Measurements from ENCODE around the gene HPCA. TPM values are rescaled to one million over a fixed set of nuclear protein-coding genes. Genes with fewer than 3 reads are reported as not detected.

HPCA gene
- total and polyA plus RNA-seq, 5 donors: 0.07 TPM; not detected in 4

- H3K27me3 ChIP-seq (ENCODE audit: control insufficient read depth, insufficient read depth): no peaks in the 10 kb centered on the region
- H3K9me3 ChIP-seq (ENCODE audit: control insufficient read depth, low read length): no peaks in the 10 kb centered on the region
- DNase-seq (peak in 2 of 3 donors; percentile 54 to 68), ATAC-seq (peak; percentile 40 to 66)
- no peak overlapping the region for H3K4me3 ChIP-seq (ENCODE audit: low read length)
- peak overlapping the region; percentile 74 for H3K27ac ChIP-seq (ENCODE audit: low read length)
- no peaks in the 10 kb centered on the region for H3K4me1 ChIP-seq (ENCODE audit: control insufficient read depth, insufficient read depth, low read length)
- intact Hi-C loops (cut with DNase I): loop anchor here in 1 of 4 donors (5.0 kb wide), 1 partner anchor 47 kb away; the partner anchor contains the start of genes S100PBP and YARS1
- 81% methylated on average over 8 of the region's 8 CpGs for WGBS
Observed at GRCh38 chr1:32864375-32865019, 21.8 kb upstream of the HPCA start.

GRCh38 chr1:32865639-32866405 is 20.5 kb upstream of the HPCA start:
- Histone ChIP-seq H3K4me3 (ENCODE audit: low read length) (no peak overlapping the region), H3K4me1 (ENCODE audit: control insufficient read depth, insufficient read depth, low read length) (no peaks in the 10 kb centered on the region), H3K27ac (ENCODE audit: low read length) (no peak overlapping the region), H3K9me3 (ENCODE audit: control insufficient read depth, low read length) (no peaks in the 10 kb centered on the region), H3K27me3 (ENCODE audit: control insufficient read depth, insufficient read depth) (no peaks in the 10 kb centered on the region)
- DNase-seq (no peak), ATAC-seq (no peak)
- intact Hi-C loops (cut with DNase I): loop anchor here in 1 of 4 donors (5.0 kb wide), 1 partner anchor 49 kb away; the partner anchor contains the start of genes S100PBP and YARS1
- 55% methylated on average over 3 of the region's 3 CpGs for WGBS

DNA sequence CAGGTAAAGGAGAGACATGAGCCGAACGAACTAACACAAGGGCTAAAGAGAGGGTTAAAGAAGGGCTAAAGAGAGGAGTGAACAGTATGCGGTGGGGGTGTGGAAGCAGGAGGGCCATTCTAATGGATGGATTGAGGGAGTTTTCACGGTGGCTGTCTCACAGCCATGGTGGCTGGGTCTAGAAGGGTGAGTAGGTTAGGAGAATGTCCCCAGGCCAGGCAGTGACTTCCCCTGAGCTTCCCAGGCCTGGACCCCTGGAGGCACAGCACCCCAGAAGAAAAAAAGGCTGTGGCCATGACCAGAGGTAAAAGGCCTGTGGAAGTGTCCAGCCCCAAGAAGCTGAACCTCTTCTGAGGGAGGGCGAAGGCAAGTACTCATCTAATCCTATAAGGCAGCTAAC is 19.1 kb upstream of the HPCA start:
- 92% methylated on average over 5 of the region's 5 CpGs for WGBS
- no peak for ATAC-seq
- intact Hi-C loops (cut with DNase I): loop anchor here in 1 of 4 donors (5.0 kb wide), 1 partner anchor 50 kb away; the partner anchor contains the start of genes S100PBP and YARS1

GRCh38 chr1:32867671-32868070 is 18.6 kb upstream of the HPCA start:
- H3K27me3 ChIP-seq (ENCODE audit: control insufficient read depth, insufficient read depth): no peaks in the 10 kb centered on the region
- WGBS: 93% methylated on average over 7 of the region's 7 CpGs
- H3K9me3 ChIP-seq (ENCODE audit: control insufficient read depth, low read length): no peaks in the 10 kb centered on the region
- no peak overlapping the region for H3K4me3 ChIP-seq (ENCODE audit: low read length)
- intact Hi-C loops (cut with DNase I): loop anchor here in 1 of 4 donors (5.0 kb wide), 1 partner anchor 50 kb away; the partner anchor contains the start of genes S100PBP and YARS1
- H3K4me1 ChIP-seq (ENCODE audit: control insufficient read depth, insufficient read depth, low read length): no peaks in the 10 kb centered on the region
- H3K27ac ChIP-seq (ENCODE audit: low read length): no peak overlapping the region
- ATAC-seq: no peak
- no peak for DNase-seq

More for the DNA sequence above, 19.1 kb upstream of the HPCA start:
- Histone ChIP-seq H3K27me3 (ENCODE audit: control insufficient read depth, insufficient read depth) (no peaks in the 10 kb centered on the region), H3K27ac (ENCODE audit: low read length) (no peak overlapping the region), H3K4me3 (ENCODE audit: low read length) (no peak overlapping the region), H3K4me1 (ENCODE audit: control insufficient read depth, insufficient read depth, low read length) (no peaks in the 10 kb centered on the region), H3K9me3 (ENCODE audit: control insufficient read depth, low read length) (no peaks in the 10 kb centered on the region)
- no peak for DNase-seq

- no peaks in the 10 kb centered on the region for H3K9me3 ChIP-seq (ENCODE audit: control insufficient read depth, low read length)
- ATAC-seq (no peak), DNase-seq (peak in 1 of 3 donors; percentile 29)
- 87% methylated on average over 13 of the region's 13 CpGs for WGBS
- H3K27ac ChIP-seq (ENCODE audit: low read length): no peak overlapping the region
- intact Hi-C loops (cut with DNase I): loop anchor here in 1 of 4 donors (5.0 kb wide), 1 partner anchor 51 kb away; the partner anchor contains the start of genes S100PBP and YARS1
- no peaks in the 10 kb centered on the region for H3K4me1 ChIP-seq (ENCODE audit: control insufficient read depth, insufficient read depth, low read length)
- H3K27me3 ChIP-seq (ENCODE audit: control insufficient read depth, insufficient read depth): no peaks in the 10 kb centered on the region
- no peak overlapping the region for H3K4me3 ChIP-seq (ENCODE audit: low read length)
Observed at GRCh38 chr1:32868085-32868484, 18.2 kb upstream of the HPCA start.

GRCh38 chr1:32868806-32869455 is 17.4 kb upstream of the HPCA start:
- Histone ChIP-seq H3K4me3 (ENCODE audit: low read length) (no peak overlapping the region), H3K27me3 (ENCODE audit: control insufficient read depth, insufficient read depth) (no peaks in the 10 kb centered on the region), H3K9me3 (ENCODE audit: control insufficient read depth, low read length) (no peaks in the 10 kb centered on the region), H3K27ac (ENCODE audit: low read length) (no peak overlapping the region), H3K4me1 (ENCODE audit: control insufficient read depth, insufficient read depth, low read length) (no peaks in the 10 kb centered on the region)
- intact Hi-C loops (cut with DNase I): loop anchor here in 1 of 4 donors (5.0 kb wide), 1 partner anchor 52 kb away; the partner anchor contains the start of genes S100PBP and YARS1
- ATAC-seq: no peak
- 92% methylated on average over 9 of the region's 9 CpGs for WGBS
- DNase-seq: no peak

- H3K27ac ChIP-seq (ENCODE audit: low read length): peak overlapping the region; percentile 57
- WGBS: 49% methylated on average over 16 of the region's 16 CpGs
- intact Hi-C loops (cut with DNase I): loop anchor here in 3 of 4 donors (5.0 to 10.0 kb wide), 5 partner anchors 53 to 475 kb away; partner anchors contain the start of genes AZIN2 (in 2 of the 3), BSDC1 (in 1 of the 3), S100PBP (in 1 of the 3) and SYNC (in 1 of the 3)
- DNase-seq (peak in 2 of 3 donors; percentile 50 to 69), ATAC-seq (peak; percentile 6 to 9)
- H3K4me1 ChIP-seq (ENCODE audit: control insufficient read depth, insufficient read depth, low read length): no peaks in the 10 kb centered on the region
- no peaks in the 10 kb centered on the region for H3K27me3 ChIP-seq (ENCODE audit: control insufficient read depth, insufficient read depth)
- H3K9me3 ChIP-seq (ENCODE audit: control insufficient read depth, low read length): no peaks in the 10 kb centered on the region
- H3K4me3 ChIP-seq (ENCODE audit: low read length): peak overlapping the region; percentile 79
Observed at GRCh38 chr1:32869923-32870614, 16.2 kb upstream of the HPCA start.

DNA sequence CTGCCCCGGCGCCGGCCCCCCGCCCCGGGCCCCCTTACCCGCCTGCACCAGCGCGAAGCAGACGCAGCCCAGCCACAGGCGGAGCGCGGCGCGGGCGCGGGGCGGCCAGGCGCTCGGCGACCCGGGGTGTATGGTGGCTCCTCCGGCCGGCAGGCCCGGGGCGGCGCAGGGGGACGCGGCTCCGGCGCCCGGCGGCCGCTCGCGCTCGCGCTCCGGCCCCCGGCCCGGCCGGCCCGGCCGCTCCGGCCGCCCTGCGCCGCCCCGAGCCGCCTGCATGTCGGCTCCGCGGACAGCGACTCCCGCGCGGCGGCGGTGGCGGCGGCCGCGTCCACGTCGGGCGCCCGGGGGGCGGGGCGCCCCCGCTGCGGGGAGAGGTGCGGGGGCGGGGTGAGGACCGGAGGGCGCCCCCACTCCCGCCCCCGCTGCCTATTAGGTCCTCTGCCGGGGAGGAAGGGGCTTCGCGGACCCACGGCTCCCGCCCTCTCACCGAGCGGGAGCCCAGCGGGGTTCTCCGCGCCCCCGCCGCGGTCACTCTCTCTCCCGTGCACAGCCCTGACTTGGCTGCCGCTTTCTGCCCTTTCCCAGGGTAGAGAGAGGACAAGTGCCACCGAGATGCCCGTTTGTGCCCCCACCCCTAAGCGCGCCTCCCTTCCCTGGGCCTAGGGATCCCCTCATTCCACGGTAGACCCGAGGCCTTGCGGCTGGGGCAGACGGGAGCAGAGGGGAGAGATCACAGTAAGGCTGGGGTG is 15.5 kb upstream of the HPCA start, which contains the start of gene FNDC5:
FNDC5 (minus strand) TSS at position 298 of the 749 bp plus-strand sequence.
- peak; percentile 49 to 58 for ATAC-seq
- no peaks in the 10 kb centered on the region for H3K27me3 ChIP-seq (ENCODE audit: control insufficient read depth, insufficient read depth)
- intact Hi-C loops (cut with DNase I): loop anchor here in 3 of 4 donors (10.0 kb wide), 4 partner anchors 156 to 476 kb away; partner anchors contain the start of genes AZIN2 (in 2 of the 3), BSDC1 (in 1 of the 3) and SYNC (in 1 of the 3)
- WGBS: under 1% methylated on average over 99 of the region's 99 CpGs
- no peaks in the 10 kb centered on the region for H3K9me3 ChIP-seq (ENCODE audit: control insufficient read depth, low read length)
- H3K4me3 ChIP-seq (ENCODE audit: low read length): peak within 1 kb of the TSS; percentile 79
- peak in 2 of 3 donors; percentile 73 to 83 for DNase-seq
- peak within 1 kb of the TSS; percentile 57 for H3K27ac ChIP-seq (ENCODE audit: low read length)
- H3K4me1 ChIP-seq (ENCODE audit: control insufficient read depth, insufficient read depth, low read length): no peaks in the 10 kb centered on the region

DNA sequence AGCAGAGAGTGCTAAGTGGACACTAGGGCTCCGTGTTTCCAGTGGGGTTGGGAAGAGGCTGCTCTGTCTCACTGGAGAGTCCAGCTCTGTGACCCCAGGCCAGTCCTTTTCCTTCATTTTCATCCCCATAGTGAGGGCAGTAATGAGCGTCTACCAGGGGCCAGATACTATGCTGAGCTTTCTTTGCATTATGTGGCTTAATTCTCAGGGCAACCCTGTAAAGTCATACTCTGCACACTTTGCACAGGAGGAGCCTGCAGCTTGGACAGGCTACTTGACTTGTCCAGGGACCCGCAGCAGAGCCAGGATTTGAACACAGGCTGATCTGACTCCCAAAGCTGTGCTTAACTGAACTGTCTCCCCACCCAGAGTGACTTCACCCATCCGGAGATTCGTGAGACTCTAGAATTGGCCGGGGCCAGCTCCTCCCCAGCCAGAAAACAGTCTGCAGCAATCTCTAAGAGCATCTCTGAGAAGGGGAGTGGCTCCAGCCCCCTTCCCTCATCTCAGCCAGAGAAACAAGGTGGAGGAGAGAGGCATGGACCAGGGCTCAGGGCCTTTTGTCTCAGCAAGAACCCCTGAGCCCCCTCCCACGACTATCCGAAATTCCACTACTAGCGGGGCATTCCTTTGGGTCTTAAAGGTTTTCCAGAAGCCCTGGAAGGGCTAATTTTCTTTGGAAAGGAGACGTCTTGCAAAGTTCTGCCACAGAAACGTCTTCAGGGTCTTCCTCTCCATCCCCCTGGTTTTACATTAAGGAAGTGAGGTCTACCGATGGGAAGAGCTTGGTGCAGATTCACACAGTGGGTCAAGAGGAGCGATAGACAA is 14.7 kb upstream of the HPCA start:
- intact Hi-C loops (cut with DNase I): loop anchor here in 3 of 4 donors (10.0 kb wide), 4 partner anchors 157 to 477 kb away; partner anchors contain the start of genes AZIN2 (in 2 of the 3), BSDC1 (in 1 of the 3) and SYNC (in 1 of the 3)
- Histone ChIP-seq H3K27ac (ENCODE audit: low read length) (no peak overlapping the region), H3K27me3 (ENCODE audit: control insufficient read depth, insufficient read depth) (no peaks in the 10 kb centered on the region), H3K4me1 (ENCODE audit: control insufficient read depth, insufficient read depth, low read length) (no peaks in the 10 kb centered on the region), H3K4me3 (ENCODE audit: low read length) (peak overlapping the region; percentile 79), H3K9me3 (ENCODE audit: control insufficient read depth, low read length) (no peaks in the 10 kb centered on the region)
- 43% methylated on average over 13 of the region's 13 CpGs for WGBS
- peak in 1 of 2 donors; percentile 21 for ATAC-seq
- peak in 1 of 3 donors; percentile 26 for DNase-seq
